GM18519 (cell line): ENCODE data around the gene CLDN5.

Experiments used
- ATAC-seq: cut with Tn5 transposase; IDR thresholded peaks from one replicate; pipeline ENCODE4 v1.9.1; 2021; ENCODE audit warnings: mild to moderate bottlenecking, moderate library complexity; ENCODE audit not compliant: unreplicated experiment, low FRiP score

Gene CLDN5

GRCh38 chr22:19488285-19488684 is 35.9 kb downstream of the CLDN5 start:
- ATAC-seq: no peak

- no peak for ATAC-seq
Observed at GRCh38 chr22:19483481-19484244, 40.5 kb downstream of the CLDN5 start.

DNA sequence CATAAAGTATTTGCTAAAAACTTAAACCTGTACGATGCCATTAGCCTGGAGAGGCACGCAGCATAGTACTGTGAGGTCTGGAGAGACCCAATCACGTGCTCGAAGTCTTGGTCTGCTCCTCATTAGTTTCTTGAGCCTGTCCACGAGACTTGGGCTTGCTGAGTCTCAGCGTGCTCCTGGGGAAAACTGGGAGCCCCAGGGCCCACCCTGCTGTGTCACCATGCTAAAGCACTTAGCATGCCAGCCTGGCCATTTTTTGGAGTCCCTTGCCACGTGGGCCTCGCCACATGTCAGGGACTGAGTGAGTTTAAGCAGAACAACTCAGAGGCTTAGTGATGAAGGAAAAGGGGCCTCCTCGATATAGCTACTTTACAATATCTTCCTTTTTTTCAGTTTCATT is 41.9 kb downstream of the CLDN5 start:
- ATAC-seq: no peak

DNA sequence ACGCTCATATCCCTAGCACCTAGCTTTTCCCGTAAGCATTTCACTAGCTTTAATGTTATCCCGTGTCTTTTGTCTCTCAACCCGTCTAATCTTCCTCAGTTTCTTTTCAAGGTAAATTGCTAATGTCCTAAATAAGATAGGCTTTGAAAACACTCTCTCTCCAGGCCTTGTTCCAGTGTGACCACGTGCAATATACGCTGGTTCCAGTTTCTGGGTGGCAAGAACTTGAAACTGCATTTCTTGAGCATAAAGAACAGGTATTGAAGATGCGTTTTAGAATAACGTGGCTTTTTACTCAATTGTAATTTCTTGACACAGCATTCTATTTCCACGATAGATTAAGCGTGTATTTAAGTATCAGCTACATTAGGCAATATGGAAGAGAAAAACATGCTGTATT is 43.4 kb downstream of the CLDN5 start:
- ATAC-seq: no peak

GRCh38 chr22:19480173-19480568 is 44.0 kb downstream of the CLDN5 start:
- no peak for ATAC-seq

GRCh38 chr22:19479355-19480172 is 44.6 kb downstream of the CLDN5 start, which contains the start of gene CDC45:
Gene CDC45 (plus strand): TSS chr22:19479920. CDS start chr22:19479969, 49 bp downstream.
- ATAC-seq: peak; percentile 57

DNA sequence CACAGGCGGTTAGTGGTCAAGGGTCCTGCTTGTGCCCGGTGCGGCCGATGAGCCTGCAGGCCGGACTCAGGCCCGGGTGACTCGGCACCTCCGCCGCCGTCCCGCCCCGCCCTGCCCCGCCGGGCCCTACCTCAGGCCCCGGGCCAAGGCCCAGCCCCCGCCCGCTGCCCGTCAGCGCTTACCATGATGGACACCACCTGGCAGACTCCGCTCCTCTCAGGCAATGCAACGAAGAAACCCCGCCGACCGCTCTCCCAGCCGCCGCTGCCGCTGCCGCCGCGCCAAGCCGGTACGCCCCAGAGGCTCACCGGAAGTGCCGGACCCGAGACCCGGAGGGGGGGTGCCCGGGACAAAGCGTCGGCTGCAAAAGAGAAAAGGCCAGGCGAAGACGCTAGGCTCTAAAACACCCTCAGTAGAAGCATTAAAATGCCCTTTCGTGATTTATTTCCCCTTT is 45.3 kb downstream of the CLDN5 start, which contains the start of gene UFD1:
UFD1 (minus strand) TSS at position 293 of the 454 bp plus-strand sequence; CDS start at position 185, 108 bp downstream.
- peak; percentile 20 for ATAC-seq

DNA sequence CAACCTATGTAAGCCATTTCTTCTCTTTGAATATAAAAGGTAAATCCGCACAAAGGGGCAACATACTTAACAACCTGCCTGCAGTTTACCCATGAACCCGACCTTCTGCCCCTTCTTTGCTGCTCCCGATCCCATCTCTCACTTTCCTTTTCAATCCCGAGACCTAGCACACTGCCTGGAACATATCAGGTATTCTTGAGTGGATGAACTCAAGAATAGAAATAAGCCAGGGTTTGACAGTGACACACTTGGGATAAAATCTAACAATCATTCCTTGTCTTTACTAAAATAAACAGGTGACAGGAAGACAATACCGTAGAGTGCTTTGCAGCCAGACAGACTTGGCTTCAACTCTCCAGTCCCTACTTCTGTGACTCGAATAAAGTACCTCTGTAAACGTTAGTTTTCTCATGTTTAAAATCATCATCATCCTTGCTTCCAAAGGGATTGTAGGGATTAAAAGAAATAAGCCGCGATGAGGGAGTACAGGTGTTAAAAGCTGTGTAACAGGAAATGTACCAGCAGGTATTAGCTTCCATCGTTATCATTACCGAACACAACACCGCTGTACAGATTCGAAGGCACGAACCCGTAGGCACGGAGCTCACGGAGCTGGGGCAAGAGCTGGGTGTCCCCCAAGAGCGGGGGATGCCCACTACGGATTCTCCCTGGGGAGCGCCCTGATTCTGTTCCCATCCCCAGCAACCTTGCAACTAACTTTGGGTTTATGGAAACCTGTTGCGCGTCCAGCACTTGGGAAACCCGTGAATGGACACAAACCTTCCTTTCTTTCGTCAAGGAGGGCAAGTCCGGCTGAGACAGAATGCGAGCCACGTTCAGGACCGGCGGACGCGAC is 45.9 kb downstream of the CLDN5 start:
- no peak for ATAC-seq

DNA sequence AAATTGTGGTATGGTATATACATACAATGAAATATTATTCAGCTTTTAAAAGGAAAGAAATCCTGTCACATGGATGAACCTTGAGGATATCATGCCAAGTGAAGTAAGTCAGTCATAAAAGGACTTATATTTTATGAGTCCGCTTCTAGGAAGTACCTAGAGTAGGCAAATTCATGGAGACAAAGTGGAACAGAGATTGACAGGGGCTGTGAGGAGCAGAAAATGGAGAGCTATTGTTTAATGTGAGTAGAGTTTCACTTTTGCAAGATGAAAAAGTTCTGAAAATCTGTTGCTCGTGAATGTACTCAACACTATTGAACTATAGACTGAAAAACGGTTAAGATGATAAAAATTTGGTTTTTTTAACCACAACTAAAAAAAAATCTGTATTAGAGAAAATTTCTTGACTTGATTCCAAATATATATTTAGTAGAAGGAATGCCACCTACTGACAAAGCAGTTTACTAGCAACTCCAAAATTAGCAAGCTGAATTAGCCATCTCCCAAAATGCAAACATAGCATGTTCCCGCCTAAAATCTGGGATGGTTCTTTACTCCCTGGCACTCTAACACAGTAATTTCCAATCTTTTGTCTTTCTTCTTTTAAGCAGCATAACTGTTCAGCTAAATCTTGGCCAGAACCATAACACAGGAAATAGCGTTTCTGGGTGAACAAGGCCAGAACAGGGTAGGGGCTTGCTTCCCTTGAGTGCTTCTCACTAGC is 46.7 kb downstream of the CLDN5 start:
- ATAC-seq: no peak

- no peak for ATAC-seq
Observed at GRCh38 chr22:19476023-19476422, 48.2 kb downstream of the CLDN5 start.

- no peak for ATAC-seq
Observed at GRCh38 chr22:19473578-19473977, 50.6 kb downstream of the CLDN5 start.
